Embryonic facial prominence (tissue), 1 donor: ENCODE results near the gene SPINK5.

Experiments used
- DNase-seq: peaks from one replicate; pipeline ENCODE4 v3.0.0-alpha.2; 2016; ENCODE audit errors: extremely low spot score

Gene SPINK5

DNA sequence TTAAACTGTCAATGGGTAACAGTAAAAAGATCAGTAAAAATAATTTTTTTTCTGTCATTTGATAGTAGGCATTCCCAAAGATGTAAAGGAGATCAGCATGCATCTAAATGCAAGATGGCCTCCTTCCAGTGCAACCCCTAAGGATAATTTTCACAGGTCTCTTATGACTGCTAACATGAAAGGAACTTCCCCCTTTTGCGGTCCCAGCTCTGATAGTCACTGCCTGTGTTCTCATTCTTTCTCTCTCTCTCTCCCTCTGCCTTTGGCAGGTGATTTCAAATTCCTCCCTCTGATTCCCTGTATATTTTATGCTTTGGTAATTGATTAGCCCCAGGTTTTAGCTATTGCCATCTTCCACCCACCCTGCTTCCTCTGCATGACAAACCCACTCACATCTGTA is 113.4 kb downstream of the SPINK5 start:
- no peak for DNase-seq

DNA sequence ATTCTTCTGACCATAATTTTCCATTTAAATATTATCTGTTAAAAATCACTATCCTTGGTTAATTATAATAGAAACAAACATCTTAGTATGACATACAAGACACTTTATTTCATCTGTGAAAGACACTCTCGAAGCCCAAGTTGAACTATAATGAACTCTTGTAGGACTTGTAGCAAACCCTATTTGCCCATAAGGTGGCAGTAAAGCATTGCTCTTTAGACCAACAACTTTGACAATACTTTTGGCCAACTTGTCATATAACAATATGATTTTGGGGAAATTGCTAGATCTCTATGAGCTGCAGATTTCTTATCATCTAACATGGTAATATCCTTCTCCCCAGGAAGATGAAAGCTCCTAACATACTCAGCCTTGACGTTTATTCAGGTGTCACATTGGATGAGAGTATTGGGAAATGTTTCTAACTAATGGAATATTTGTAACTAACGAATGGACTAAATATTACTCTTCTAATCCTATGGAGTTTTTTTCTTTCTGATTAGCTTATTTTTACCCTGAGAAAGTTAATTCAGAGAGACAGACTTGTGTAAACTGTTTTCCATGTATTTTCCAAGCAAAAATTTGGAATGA is 115.5 kb downstream of the SPINK5 start:
- no peak for DNase-seq

DNA sequence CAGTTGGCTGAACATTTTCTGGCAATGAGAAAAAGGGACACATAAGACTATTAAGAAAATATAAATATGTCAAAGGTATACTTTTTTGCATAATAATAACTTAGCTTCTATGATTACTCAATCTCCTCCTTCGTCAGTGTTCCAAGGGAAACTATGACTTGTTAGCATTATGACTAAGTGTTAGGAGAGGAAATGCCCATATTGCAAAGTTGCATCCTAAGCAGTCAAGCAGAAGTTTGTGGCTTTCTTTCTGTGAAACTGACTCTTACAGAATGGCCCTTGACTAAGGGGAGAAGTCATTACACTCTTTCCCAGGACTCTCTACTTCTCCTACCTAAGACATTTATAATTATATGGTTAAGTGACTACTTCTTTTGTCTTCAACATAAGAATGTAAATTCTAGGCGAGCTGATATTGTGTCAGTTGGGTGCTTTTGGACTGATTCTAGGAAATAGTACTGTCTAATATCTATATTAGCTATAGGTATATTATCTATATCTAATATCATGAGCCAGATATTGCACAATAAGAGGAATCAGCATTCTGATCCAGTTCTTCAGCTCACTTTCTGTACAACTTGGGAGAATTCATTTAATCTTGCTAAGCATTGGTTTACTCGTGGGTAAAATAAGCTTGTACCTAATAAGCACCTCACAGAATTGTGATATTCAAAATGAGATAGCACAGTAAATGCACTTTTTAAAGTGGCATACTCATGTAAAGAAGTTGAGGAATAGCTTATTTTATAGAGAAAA is 122.6 kb downstream of the SPINK5 start:
- no peak for DNase-seq
